Neural progenitor cell (in vitro differentiated cells): ENCODE measurements around the gene DISP2.

Experiments used
- CTCF ChIP-seq: fragments of 200-600 bp; sonication (generic); IDR thresholded peaks from 2 replicates; pipeline ENCODE4 v1.5.1; 2017; ENCODE audit warnings: antibody characterized with exemption, mild to moderate bottlenecking
- EZH2 ChIP-seq: fragments of 200-600 bp; sonication (generic); IDR thresholded peaks from 2 replicates; pipeline ENCODE4 v1.6.1; 2017; ENCODE audit warnings: antibody characterized with exemption, mild to moderate bottlenecking, moderate library complexity

GRCh38 chr15:40428185-40428584 is 70.2 kb downstream of the DISP2 start:
- no peak for TF ChIP-seq CTCF
- TF ChIP-seq EZH2: no peak
